H1 (cell line): ENCODE data around the gene CHN2. TPM values are rescaled to one million over a fixed set of nuclear protein-coding genes. Genes with fewer than 3 reads are reported as not detected.

Experiments
- CTCF ChIA-PET: fragments of 300-600 bp; sonication (Branson Sonifier 250); formaldehyde crosslinking; loops from one replicate; lab custom pipeline; 2021; ENCODE audit not compliant: partially characterized antibody; lab: Charles Lee
- POLR2A ChIA-PET: fragments of 300-600 bp; sonication (Branson Sonifier 250); formaldehyde crosslinking; loops from one replicate; lab custom pipeline; 2021; ENCODE audit warnings: inconsistent platforms; ENCODE audit not compliant: partially characterized antibody; lab: Charles Lee
- DNase-seq, 2 experiments: peaks; one replicate each; pipeline versions ENCODE4 v3.0.0 to v3.0.0-alpha.2; 2010 to 2022; ENCODE audit warnings: low spot score in 2 of 2, low read depth in 1 of 2, mixed read lengths in 1 of 2
- FAIRE-seq: peaks from 2 replicates; lab custom pipeline; 2011; peaks lifted over from hg19 to GRCh38; lab: Jason Lieb, UNC
- H2AFZ ChIP-seq: 2 replicates; pipeline ENCODE4 v1.8.1; 2012; ENCODE audit warnings: low read length, inconsistent platforms
- H2AK5ac ChIP-seq: 2 replicates; pipeline ENCODE4 v1.6.1; 2013; ENCODE audit warnings: low read depth, low read length
- H2BK120ac ChIP-seq: replicated peaks from 2 replicates; pipeline ENCODE3; 2013; ENCODE audit warnings: low read depth, low read length, inconsistent platforms
- H2BK12ac ChIP-seq: 2 replicates; pipeline ENCODE4 v1.6.1; 2013; ENCODE audit warnings: low read depth, low read length
- H2BK15ac ChIP-seq: 2 replicates; pipeline ENCODE4 v1.6.1; 2013; ENCODE audit warnings: low read length
- H2BK20ac ChIP-seq: 2 replicates; pipeline ENCODE4 v1.6.1; 2013; ENCODE audit warnings: low read length
- H2BK5ac ChIP-seq: 2 replicates; pipeline ENCODE4 v1.6.1; 2013; ENCODE audit warnings: low read depth, low read length
- H3K14ac ChIP-seq: 2 replicates; pipeline ENCODE4 v1.6.1; 2013; ENCODE audit warnings: inconsistent platforms; ENCODE audit not compliant: insufficient read length
- H3K18ac ChIP-seq: 2 replicates; pipeline ENCODE4 v1.6.1; 2013; ENCODE audit warnings: low read length; ENCODE audit errors: extremely low read depth
- H3K23ac ChIP-seq: 2 replicates; pipeline ENCODE4 v1.6.1; 2013; ENCODE audit warnings: inconsistent platforms; ENCODE audit not compliant: insufficient read length
- H3K23me2 ChIP-seq: 2 replicates; pipeline ENCODE4 v1.6.1; 2013; ENCODE audit warnings: low read depth, low read length
- H3K27ac ChIP-seq: 2 replicates; pipeline ENCODE4 v1.6.1; 2011; ENCODE audit warnings: low read depth, low read length, inconsistent platforms
- H3K27me3 ChIP-seq, 4 experiments: replicated peaks in 1 of 4; 1 replicate in 1 of 4; 2 replicates in 3 of 4; pipeline versions ENCODE4 v1.6.1 to v1.8.1; 2011 to 2013; ENCODE audit warnings: low read length in 3 of 4, mild to moderate bottlenecking in 3 of 4, inconsistent platforms in 2 of 4, mixed read lengths in 2 of 4, moderate library complexity in 1 of 4; ENCODE audit not compliant: control insufficient read depth in 3 of 4, insufficient read depth in 3 of 4; ENCODE audit errors: extremely low read depth in 1 of 4
- H3K36me3 ChIP-seq, 4 experiments: 2 replicates each; pipeline versions ENCODE4 v1.6.1 to v1.8.1; 2011 to 2013; ENCODE audit warnings: mild to moderate bottlenecking in 4 of 4, low read length in 3 of 4, moderate library complexity in 2 of 4, control low read depth in 1 of 4, inconsistent platforms in 1 of 4; ENCODE audit not compliant: insufficient read depth in 4 of 4, control insufficient read depth in 2 of 4
- H3K4ac ChIP-seq: replicated peaks from 2 replicates; pipeline ENCODE3; 2013; ENCODE audit warnings: low read length, low read depth, mixed read lengths, inconsistent platforms; ENCODE audit not compliant: insufficient read length
- H3K4me1 ChIP-seq, 4 experiments: replicated peaks in 1 of 4; 1 replicate in 1 of 4; 2 replicates in 3 of 4; pipeline versions ENCODE4 v1.6.1 to v1.8.1; 2011 to 2013; ENCODE audit warnings: low read length in 3 of 4, inconsistent platforms in 2 of 4, mixed read lengths in 1 of 4; ENCODE audit not compliant: insufficient read depth in 4 of 4, control insufficient read depth in 3 of 4
- H3K4me2 ChIP-seq, 2 experiments: 2 replicates each; pipeline versions ENCODE4 v1.6.1 to v1.8.1; 2011 to 2013; ENCODE audit warnings: low read depth in 2 of 2, low read length in 2 of 2, control low read depth in 1 of 2, inconsistent platforms in 1 of 2, mild to moderate bottlenecking in 1 of 2; ENCODE audit not compliant: insufficient read depth in 1 of 2
- H3K4me3 ChIP-seq, 4 experiments: fragments of 200-600, 300-600 bp in 1 of 4; sonication (generic), shearing (Covaris generic), sonication (Bioruptor Twin) in 1 of 4; 2 replicates each; pipeline versions ENCODE4 v1.5.1 to v1.8.1; 2011 to 2016; ENCODE audit warnings: low read length in 4 of 4, low read depth in 3 of 4, control low read depth in 2 of 4, inconsistent platforms in 2 of 4, mild to moderate bottlenecking in 2 of 4, mixed read lengths in 1 of 4, moderate library complexity in 1 of 4; ENCODE audit not compliant: insufficient read depth in 2 of 4; ENCODE audit errors: extremely low read depth in 1 of 4
- H3K56ac ChIP-seq: replicated peaks from 2 replicates; pipeline ENCODE3; 2013; ENCODE audit warnings: low read depth, mild to moderate bottlenecking, mixed read lengths, low read length, inconsistent platforms; ENCODE audit not compliant: insufficient read length
- H3K79me1 ChIP-seq: 2 replicates; pipeline ENCODE4 v1.6.1; 2013; ENCODE audit warnings: low read depth, low read length, control low read depth
- H3K79me2 ChIP-seq, 2 experiments: 2 replicates each; pipeline versions ENCODE4 v1.6.1 to v1.8.1; 2012 to 2013; ENCODE audit warnings: low read length in 2 of 2, mild to moderate bottlenecking in 2 of 2, inconsistent platforms in 1 of 2; ENCODE audit not compliant: insufficient read depth in 2 of 2, control insufficient read depth in 1 of 2
- H3K9ac ChIP-seq, 4 experiments: replicated peaks in 1 of 4; 1 replicate in 1 of 4; 2 replicates in 3 of 4; pipeline versions ENCODE4 v1.6.1 to v1.8.1; 2011 to 2013; ENCODE audit warnings: low read depth in 3 of 4, low read length in 3 of 4, control low read depth in 2 of 4, mild to moderate bottlenecking in 2 of 4, moderate library complexity in 2 of 4, inconsistent platforms in 1 of 4; ENCODE audit errors: extremely low read depth in 1 of 4
- H3K9me3 ChIP-seq, 2 experiments: 2 replicates each; pipeline versions ENCODE4 v1.6.1 to v1.8.1; 2012 to 2013; ENCODE audit warnings: mild to moderate bottlenecking in 2 of 2, moderate library complexity in 2 of 2, control low read depth in 1 of 2, inconsistent platforms in 1 of 2, low read depth in 1 of 2, low read length in 1 of 2, mixed read lengths in 1 of 2; ENCODE audit not compliant: insufficient read depth in 2 of 2
- H4K20me1 ChIP-seq, 2 experiments: replicated peaks in 1 of 2; 2 replicates each; pipeline versions ENCODE3 to v1.8.1; 2011 to 2013; ENCODE audit warnings: inconsistent platforms in 2 of 2, low read length in 2 of 2, mild to moderate bottlenecking in 1 of 2; ENCODE audit not compliant: insufficient read depth in 2 of 2, control insufficient read depth in 1 of 2
- H4K5ac ChIP-seq: 2 replicates; pipeline ENCODE4 v1.6.1; 2013; ENCODE audit warnings: low read length, low read depth, mixed read lengths, inconsistent platforms; ENCODE audit not compliant: insufficient read length
- H4K8ac ChIP-seq: 2 replicates; pipeline ENCODE4 v1.8.0; 2013; ENCODE audit warnings: mild to moderate bottlenecking, moderate library complexity, low read length, inconsistent platforms; ENCODE audit not compliant: insufficient read depth; ENCODE audit errors: extremely low read depth
- H4K91ac ChIP-seq: replicated peaks from 2 replicates; pipeline ENCODE3; 2013; ENCODE audit warnings: low read length, mixed read lengths, inconsistent platforms; ENCODE audit not compliant: insufficient read length
- ASH2L ChIP-seq: fragments of 200-600, 300-600 bp; sonication (generic); IDR thresholded peaks from one replicate; pipeline ENCODE4 v1.7.1; 2017; ENCODE audit warnings: low read length
- CTBP2 ChIP-seq: IDR thresholded peaks from 2 replicates; pipeline ENCODE4 v1.7.0; 2011; ENCODE audit warnings: borderline replicate concordance, mild to moderate bottlenecking, moderate library complexity, mixed read lengths, low read length; ENCODE audit not compliant: insufficient read depth, insufficient read length
- HDAC2 ChIP-seq, 2 experiments: fragments of 300-600 bp in 1 of 2; sonication (generic) in 1 of 2; IDR thresholded peaks; 2 replicates each; pipeline ENCODE4 v1.6.1; 2011 to 2012; ENCODE audit warnings: low read depth in 2 of 2, low read length in 2 of 2, mild to moderate bottlenecking in 2 of 2, moderate library complexity in 2 of 2, borderline replicate concordance in 1 of 2, inconsistent platforms in 1 of 2
- KDM4A ChIP-seq: IDR thresholded peaks from one replicate; pipeline ENCODE4 v1.7.1; 2012; ENCODE audit warnings: low read depth, mild to moderate bottlenecking, moderate library complexity, low read length, inconsistent platforms; ENCODE audit not compliant: severe bottlenecking
- KDM5A ChIP-seq: fragments of 200-600 bp; IDR thresholded peaks from 2 replicates; pipeline ENCODE4 v1.7.1; 2012; ENCODE audit warnings: mild to moderate bottlenecking, low read length, inconsistent platforms, mixed read lengths
- NRF1 ChIP-seq: IDR thresholded peaks from 2 replicates; pipeline ENCODE4 v1.6.1; 2011; ENCODE audit warnings: mild to moderate bottlenecking, low read depth, low read length, improper control_type of control experiment
- RAD21 ChIP-seq, 2 experiments: IDR thresholded peaks in 1 of 2; conservative IDR thresholded peaks in 1 of 2; 2 replicates each; pipeline ENCODE4 v1.6.1; 2011; ENCODE audit warnings: low read depth in 2 of 2, low read length in 2 of 2, improper control_type of control experiment in 1 of 2, inconsistent platforms in 1 of 2, mild to moderate bottlenecking in 1 of 2, moderate library complexity in 1 of 2
- SIRT6 ChIP-seq: IDR thresholded peaks from one replicate; pipeline ENCODE4 v1.7.1; 2012; ENCODE audit warnings: low read length, inconsistent platforms
- SP2 ChIP-seq: IDR thresholded peaks from 2 replicates; pipeline ENCODE4 v1.6.1; 2012; ENCODE audit warnings: mild to moderate bottlenecking, low read length, inconsistent platforms
- WGBS, 2 experiments: shearing (Covaris generic) in 1 of 2; methylation state at CpG; one replicate each; pipeline versions ENCODE4 v1.1.6 to v1.1.7; 2013 to 2015; ENCODE audit warnings: low lambda C conversion rate in 2 of 2, mixed read lengths in 2 of 2, inconsistent platforms in 1 of 2, low coverage in 1 of 2, missing lambda C conversion rate in 1 of 2; ENCODE audit not compliant: insufficient replicate concordance in 2 of 2, insufficient coverage in 1 of 2, insufficient read length in 1 of 2; ENCODE audit errors: extremely low coverage in 1 of 2, missing lambda C conversion rate in 1 of 2; 5-methylcytosine and 5-hydroxymethylcytosine counted together
- polyA plus RNA-seq, 7 experiments: library from polyadenylated mRNA; depleted of rRNA in 3 of 7; stranded (reverse) in 5 of 7; unstranded in 2 of 7; fragments of >200 nt in 5 of 7; fragments of 200-250 nt in 2 of 7; gene quantifications; 1 replicate in 5 of 7; 2 replicates in 1 of 7; 4 replicates in 1 of 7; pipeline versions ENCODE4 v1.2.1 to v1.2.3, GENCODE V29; 2011 to 2013; ENCODE audit warnings: missing spikeins in 2 of 7, mixed read lengths in 2 of 7
- total RNA-seq: library from RNA; stranded (reverse); fragmentation: NEBNext Ultra II Directional; extraction: Animal tissue kit (Norgen Biotek cat#: 25700); gene quantifications from 2 replicates; pipeline ENCODE4 v1.2.1, GENCODE V29; 2021
- TF ChIP-seq, protein P1 (sequence below): IDR thresholded peaks from 2 replicates; pipeline ENCODE4 v1.6.1; 2012; ENCODE audit warnings: low read length, inconsistent platforms

The CHN2 gene
- total and polyA plus RNA-seq, 2 of the 8 experiments (the other 6 are each of a cell fraction or from before 2014, with no cell fraction given) = 2.9 to 4.8 TPM

DNA sequence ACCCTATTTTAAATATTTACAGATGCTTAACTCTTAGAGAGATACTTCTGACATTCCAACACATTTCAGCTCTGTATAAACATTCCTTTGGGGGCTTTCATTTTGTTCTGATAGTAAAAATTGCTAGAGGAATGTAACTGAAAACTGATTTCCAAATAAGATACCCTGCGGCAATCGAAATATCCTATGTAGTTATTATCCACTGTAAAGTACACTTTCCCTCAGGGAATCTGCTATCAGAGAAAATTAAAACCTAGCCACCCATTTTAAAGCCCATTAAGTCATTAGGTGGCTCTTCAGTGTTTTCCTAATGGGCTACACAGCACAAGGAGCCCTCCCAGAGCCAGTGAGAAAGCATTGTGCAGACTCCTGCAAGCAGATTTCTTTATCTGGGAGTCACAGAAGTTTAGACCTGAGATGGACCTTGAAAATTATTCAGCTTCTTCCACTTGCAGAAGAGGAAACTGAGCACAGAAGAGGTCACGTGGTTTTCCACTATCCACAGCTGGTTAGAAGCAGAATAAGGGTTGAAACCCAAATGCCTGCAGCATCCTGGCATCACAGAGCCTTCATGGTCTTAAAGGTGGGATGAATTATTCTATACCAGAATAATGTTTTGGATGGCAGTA, 35.7 kb upstream of the CHN2 start:
- Histone ChIP-seq H4K20me1 (peaks cover 0 to 2% of the 10 kb centered on the region in 2 experiments), H2BK20ac (no peak overlapping the region), H3K79me2 (no peaks in the 10 kb centered on the region), H3K4me2 (no peak overlapping the region), H3K23ac (no peak overlapping the region), H3K27ac (no peak overlapping the region), H3K14ac (no peak overlapping the region), H2BK15ac (no peak overlapping the region), H3K18ac (no peak overlapping the region), H3K9me3 (no peaks in the 10 kb centered on the region), H3K79me1 (no peaks in the 10 kb centered on the region), H4K5ac (no peak overlapping the region), H3K9ac (no peak overlapping the region), H3K23me2 (no peaks in the 10 kb centered on the region), H3K4ac (no peak overlapping the region), H3K36me3 (no peaks in the 10 kb centered on the region), H3K56ac (no peak overlapping the region), H3K27me3 (no peaks in the 10 kb centered on the region), H2BK5ac (no peak overlapping the region), H2AK5ac (no peak overlapping the region), H3K4me1 (peaks cover 0 to 8% (median 6%) of the 10 kb centered on the region in 4 experiments; a peak in 3 of 7 replicates), H2AFZ (no peak overlapping the region), H4K91ac (no peak overlapping the region), H2BK120ac (no peak overlapping the region), H2BK12ac (no peak overlapping the region), H4K8ac (no peak overlapping the region), H3K4me3 (no peak overlapping the region)
- WGBS, 2 experiments = 81% methylated on average over 3 of the region's 3 CpGs; no CpG with 5 or more reads in 1 of the 2 experiments
- CTCF ChIA-PET = interaction anchor here (1.6 to 3.9 kb wide), 2 partner anchors 31 to 202 kb away, joined by 7 to 26 read pairs; no protein-coding TSS in a partner anchor
- DNase-seq (no peak), FAIRE-seq (no peak)
- POLR2A ChIA-PET = interaction anchor here (1.4 kb wide), 1 partner anchor 31 kb away, joined by 3 read pairs; no protein-coding TSS in a partner anchor
- TF ChIP-seq SIRT6 = no peak
- no peak for TF ChIP-seq SP2
- no peak for TF ChIP-seq KDM5A
- no peak for TF ChIP-seq HDAC2 (IDR thresholded peaks at IDR 0.05; ENCODE audit: borderline replicate concordance in 1 of 2, low read depth in 2 of 2, low read length in 2 of 2)
- TF ChIP-seq, protein P1, sequence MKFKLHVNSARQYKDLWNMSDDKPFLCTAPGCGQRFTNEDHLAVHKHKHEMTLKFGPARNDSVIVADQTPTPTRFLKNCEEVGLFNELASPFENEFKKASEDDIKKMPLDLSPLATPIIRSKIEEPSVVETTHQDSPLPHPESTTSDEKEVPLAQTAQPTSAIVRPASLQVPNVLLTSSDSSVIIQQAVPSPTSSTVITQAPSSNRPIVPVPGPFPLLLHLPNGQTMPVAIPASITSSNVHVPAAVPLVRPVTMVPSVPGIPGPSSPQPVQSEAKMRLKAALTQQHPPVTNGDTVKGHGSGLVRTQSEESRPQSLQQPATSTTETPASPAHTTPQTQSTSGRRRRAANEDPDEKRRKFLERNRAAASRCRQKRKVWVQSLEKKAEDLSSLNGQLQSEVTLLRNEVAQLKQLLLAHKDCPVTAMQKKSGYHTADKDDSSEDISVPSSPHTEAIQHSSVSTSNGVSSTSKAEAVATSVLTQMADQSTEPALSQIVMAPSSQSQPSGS = no peak
- no peak for TF ChIP-seq CTBP2
- no peak for TF ChIP-seq ASH2L
- TF ChIP-seq RAD21 (IDR thresholded peaks at IDR 0.05 in 1 of 2, conservative IDR thresholded peaks at IDR 0.05 in 1 of 2; ENCODE audit: low read depth in 2 of 2, low read length in 2 of 2) = no peak
- no peak for TF ChIP-seq KDM4A
- TF ChIP-seq NRF1 = no peak
